ENCODE data around the gene NFIB.

DNA sequence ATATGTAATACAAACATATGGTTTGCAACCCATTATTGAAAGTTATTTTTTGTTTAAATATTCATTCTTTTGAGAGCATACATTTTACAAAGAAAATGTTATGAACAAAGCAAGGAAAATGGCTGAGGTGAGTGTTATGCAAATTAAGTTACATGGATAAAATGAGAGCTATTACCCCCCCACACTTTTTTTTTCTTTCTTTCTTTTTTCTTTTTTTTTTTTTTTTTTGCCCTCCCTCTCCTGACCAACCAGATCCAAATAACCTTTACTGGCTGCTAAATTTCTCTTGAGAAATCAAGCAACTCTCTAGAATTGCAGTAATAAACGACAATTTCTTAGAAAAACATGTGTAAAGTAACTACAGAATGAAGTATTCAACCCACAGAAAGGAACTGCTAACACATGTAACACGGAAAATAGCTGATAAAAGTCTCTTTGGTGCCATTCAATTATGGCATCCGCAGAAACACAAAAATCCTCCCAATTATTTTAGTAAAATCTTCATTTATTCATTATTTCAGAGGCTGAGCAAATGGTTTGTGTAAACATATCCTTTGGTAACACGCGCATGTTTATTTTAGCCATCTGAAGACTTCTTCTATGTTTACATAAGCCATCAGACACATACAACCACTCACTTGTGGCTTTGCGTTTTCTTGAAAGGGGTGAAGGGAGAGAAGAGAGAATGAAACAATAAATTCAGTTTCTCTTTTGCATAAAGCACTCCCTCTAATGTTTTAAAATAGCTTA is 216.1 kb downstream of the NFIB start:
- TF ChIP-seq CTCF (conservative IDR thresholded peaks at IDR 0.05; ENCODE audit: low read length): no peak
- no peak for TF ChIP-seq EZH2phosphoT487 (IDR thresholded peaks at IDR 0.05; ENCODE audit: borderline replicate concordance)
